IMR-90 (cell line): ENCODE measurements around the gene WDR27. TPM values are rescaled to one million over a fixed set of nuclear protein-coding genes. Genes with fewer than 3 reads are reported as not detected.

Source experiments
- ATAC-seq: fragments of 200-7000 bp; cut with Tn5 transposase; 2 replicates; pipeline ENCODE4 v1.9.1; 2020; ENCODE audit warnings: low read depth, mild to moderate bottlenecking, moderate library complexity
- BruUV-seq: library from RNA; stranded (reverse); fragments of 400-500 nt; replicated peaks from 2 replicates; lab custom pipeline; 2021; lab: Mats Ljungman, UMichigan
- CTCF ChIA-PET: fragments of 300-600 bp; formaldehyde crosslinking; extraction: SDS; loops from one replicate; lab custom pipeline; 2021; ENCODE audit warnings: antibody characterized with exemption; lab: Yijun Ruan, JAX
- POLR2A ChIA-PET: fragments of 300-600 bp; sonication (Branson Sonifier 250); formaldehyde crosslinking; loops from one replicate; lab custom pipeline; 2022; ENCODE audit warnings: antibody characterized with exemption; ENCODE audit not compliant: unreplicated experiment; lab: Charles Lee
- DNase-seq: peaks from one replicate; pipeline ENCODE4 v3.0.0; 2013
- H2AFZ ChIP-seq: replicated peaks from 2 replicates; pipeline ENCODE3; 2013; ENCODE audit warnings: low read length, mild to moderate bottlenecking; ENCODE audit not compliant: poor library complexity
- H2AK5ac ChIP-seq: 2 replicates; pipeline ENCODE4 v1.6.1; 2013; ENCODE audit warnings: low read depth, low read length, inconsistent platforms
- H2AK9ac ChIP-seq: replicated peaks from 2 replicates; pipeline ENCODE3; 2013; ENCODE audit warnings: mild to moderate bottlenecking, low read depth, low read length, moderate library complexity; ENCODE audit not compliant: poor library complexity
- H2BK120ac ChIP-seq: 2 replicates; pipeline ENCODE4 v1.6.1; 2013; ENCODE audit warnings: low read depth, low read length, inconsistent platforms
- H2BK15ac ChIP-seq: 3 replicates; pipeline ENCODE4 v1.6.1; 2013; ENCODE audit warnings: low read depth, low read length, inconsistent platforms
- H2BK20ac ChIP-seq: 2 replicates; pipeline ENCODE4 v1.6.1; 2013; ENCODE audit warnings: low read depth, mild to moderate bottlenecking, inconsistent platforms, low read length, moderate library complexity
- H2BK5ac ChIP-seq: 2 replicates; pipeline ENCODE4 v1.6.1; 2013; ENCODE audit warnings: mild to moderate bottlenecking, low read depth, low read length, inconsistent platforms; ENCODE audit not compliant: poor library complexity, severe bottlenecking
- H3K14ac ChIP-seq: replicated peaks from 2 replicates; pipeline ENCODE4 v1.6.1; 2013; ENCODE audit warnings: low read depth, low read length, inconsistent platforms
- H3K18ac ChIP-seq: 2 replicates; pipeline ENCODE4 v1.6.1; 2013; ENCODE audit warnings: low read depth, low read length, control low read depth
- H3K23ac ChIP-seq: 2 replicates; pipeline ENCODE4 v1.6.1; 2013; ENCODE audit warnings: low read depth, low read length, inconsistent platforms
- H3K27ac ChIP-seq: 2 replicates; pipeline ENCODE4 v1.5.1; 2013; ENCODE audit warnings: mild to moderate bottlenecking, control low read depth, low read length; ENCODE audit not compliant: insufficient read depth
- H3K27me3 ChIP-seq: 2 replicates; pipeline ENCODE4 v1.6.1; 2013; ENCODE audit warnings: low read length; ENCODE audit not compliant: control insufficient read depth, insufficient read depth
- H3K36me3 ChIP-seq: 2 replicates; pipeline ENCODE4 v1.6.1; 2013; ENCODE audit warnings: low read length, mixed read lengths; ENCODE audit not compliant: control insufficient read depth, insufficient read depth
- H3K4ac ChIP-seq: 2 replicates; pipeline ENCODE4 v1.6.1; 2013; ENCODE audit warnings: low read depth, low read length, inconsistent platforms
- H3K4me1 ChIP-seq: 2 replicates; pipeline ENCODE4 v1.6.1; 2013; ENCODE audit warnings: low read length, mixed read lengths; ENCODE audit not compliant: control insufficient read depth, insufficient read depth
- H3K4me2 ChIP-seq: 2 replicates; pipeline ENCODE4 v1.6.1; 2013; ENCODE audit warnings: low read depth, mild to moderate bottlenecking, control low read depth, low read length, moderate library complexity
- H3K4me3 ChIP-seq: 2 replicates; pipeline ENCODE4 v1.5.1; 2013; ENCODE audit warnings: low read depth, mild to moderate bottlenecking, control low read depth, low read length, moderate library complexity; ENCODE audit not compliant: insufficient read depth
- H3K56ac ChIP-seq: 2 replicates; pipeline ENCODE4 v1.6.1; 2013; ENCODE audit warnings: low read length, inconsistent platforms; ENCODE audit not compliant: insufficient read depth; ENCODE audit errors: extremely low read depth
- H3K79me1 ChIP-seq, 2 experiments: 2 replicates each; pipeline ENCODE4 v1.6.1; 2013; ENCODE audit warnings: low read length in 2 of 2, inconsistent platforms in 1 of 2, low read depth in 1 of 2
- H3K9ac ChIP-seq: 2 replicates; pipeline ENCODE4 v1.6.1; 2013; ENCODE audit warnings: low read depth, low read length, control low read depth
- H3K9me1 ChIP-seq: 2 replicates; pipeline ENCODE4 v1.6.1; 2013; ENCODE audit warnings: low read length, inconsistent platforms; ENCODE audit not compliant: insufficient read depth
- H3K9me3 ChIP-seq: 2 replicates; pipeline ENCODE4 v1.6.1; 2013; ENCODE audit warnings: low read length; ENCODE audit not compliant: control insufficient read depth, insufficient read depth
- H4K20me1 ChIP-seq: 2 replicates; pipeline ENCODE4 v1.6.1; 2013; ENCODE audit warnings: low read length, inconsistent platforms; ENCODE audit not compliant: insufficient read depth
- H4K5ac ChIP-seq: 2 replicates; pipeline ENCODE4 v1.6.1; 2013; ENCODE audit warnings: mild to moderate bottlenecking, low read depth, low read length, control low read depth
- H4K8ac ChIP-seq, 2 experiments: 2 replicates each; pipeline ENCODE4 v1.6.1; 2013; ENCODE audit warnings: low read depth in 2 of 2, low read length in 2 of 2, control low read depth in 1 of 2, inconsistent platforms in 1 of 2
- H4K91ac ChIP-seq: 2 replicates; pipeline ENCODE4 v1.6.1; 2013; ENCODE audit warnings: low read depth, low read length, inconsistent platforms; ENCODE audit not compliant: insufficient read depth
- BHLHE40 ChIP-seq: fragments of 150-350 bp; IDR thresholded peaks from 2 replicates; pipeline ENCODE4 v1.6.1; 2016; ENCODE audit warnings: mild to moderate bottlenecking, low read depth, low read length
- CEBPB ChIP-seq: IDR thresholded peaks from 2 replicates; pipeline ENCODE4 v1.6.1; 2012; ENCODE audit warnings: low read depth, low read length, improper control_type of control experiment
- CHD1 ChIP-seq: IDR thresholded peaks from 2 replicates; pipeline ENCODE4 v1.6.1; 2012; ENCODE audit warnings: low read depth, low read length, improper control_type of control experiment
- CTCF ChIP-seq: conservative IDR thresholded peaks from 2 replicates; pipeline ENCODE4 v1.5.1; 2012; ENCODE audit warnings: mild to moderate bottlenecking, low read depth, low read length, improper control_type of control experiment
- ELK1 ChIP-seq: fragments of 150-350 bp; IDR thresholded peaks from 2 replicates; pipeline ENCODE4 v1.6.1; 2016; ENCODE audit warnings: low read depth, mild to moderate bottlenecking, low read length, moderate library complexity, borderline replicate concordance
- FOS ChIP-seq: fragments of 150-350 bp; IDR thresholded peaks from 2 replicates; pipeline ENCODE4 v1.6.1; 2016; ENCODE audit warnings: low read depth, low read length
- MAFK ChIP-seq: IDR thresholded peaks from 2 replicates; pipeline ENCODE4 v1.6.1; 2012; ENCODE audit warnings: low read depth, low read length, improper control_type of control experiment
- MAZ ChIP-seq: IDR thresholded peaks from 2 replicates; pipeline ENCODE4 v1.6.1; 2012; ENCODE audit warnings: low read depth, mild to moderate bottlenecking, low read length, improper control_type of control experiment, moderate library complexity, borderline replicate concordance
- MXI1 ChIP-seq: IDR thresholded peaks from 2 replicates; pipeline ENCODE4 v1.6.1; 2012; ENCODE audit warnings: low read depth, mild to moderate bottlenecking, low read length, moderate library complexity, borderline replicate concordance
- NFE2L2 ChIP-seq: fragments of 150-350 bp; IDR thresholded peaks from 2 replicates; pipeline ENCODE4 v1.6.1; 2016; ENCODE audit warnings: low read depth, mild to moderate bottlenecking, low read length
- POLR2A ChIP-seq: IDR thresholded peaks from 2 replicates; pipeline ENCODE4 v1.6.1; 2012; ENCODE audit warnings: mild to moderate bottlenecking, low read depth, low read length
- RAD21 ChIP-seq: IDR thresholded peaks from 2 replicates; pipeline ENCODE4 v1.6.1; 2012; ENCODE audit warnings: low read length, improper control_type of control experiment
- RCOR1 ChIP-seq: IDR thresholded peaks from 2 replicates; pipeline ENCODE4 v1.6.1; 2012; ENCODE audit warnings: mild to moderate bottlenecking, low read length, improper control_type of control experiment; ENCODE audit not compliant: insufficient replicate concordance
- RFX5 ChIP-seq: IDR thresholded peaks from 2 replicates; pipeline ENCODE4 v1.8.0; 2012; ENCODE audit warnings: low read depth, mild to moderate bottlenecking, low read length, moderate library complexity
- SMC3 ChIP-seq: fragments of 150-350 bp; IDR thresholded peaks from 2 replicates; pipeline ENCODE4 v1.6.1; 2016; ENCODE audit warnings: low read depth, mild to moderate bottlenecking, antibody characterized with exemption, low read length, moderate library complexity
- WGBS, 2 experiments: methylation state at CpG; one replicate each; pipeline versions ENCODE4 v1.1.5 to v1.1.7; 2013; ENCODE audit warnings: missing lambda C conversion rate in 2 of 2; ENCODE audit not compliant: insufficient read length in 1 of 2; ENCODE audit errors: extremely low coverage in 2 of 2; 5-methylcytosine and 5-hydroxymethylcytosine counted together
- dilution Hi-C: fragments of 300-500 bp; cut with HindIII; formaldehyde crosslinking; loops from one replicate; pipeline ENCODE4 v1.14.3; 2018; ENCODE audit warnings: low sequenced_read_pairs; ENCODE audit not compliant: unreplicated experiment
- in situ Hi-C: fragments of 300-500 bp; cut with MboI; formaldehyde crosslinking; loops from 3 replicates; pipeline ENCODE4 v1.14.3; 2019; ENCODE audit warnings: low sequenced_read_pairs, inconsistent platforms, mixed read lengths
- intact Hi-C: fragments of 100-400 bp; cut with micrococcal nuclease; formaldehyde crosslinking; loops from 2 replicates; pipeline ENCODE4 v1.10.0; 2022
- polyA plus RNA-seq, 3 experiments: library from polyadenylated mRNA; depleted of rRNA; stranded (reverse); fragments of >200 nt; gene quantifications; 2 replicates each; pipeline ENCODE4 v1.2.3, GENCODE V29; 2012; ENCODE audit warnings: low replicate concordance in 1 of 3
- total RNA-seq: library from RNA; depleted of rRNA; stranded (reverse); fragments of >200 nt; gene quantifications from 2 replicates; pipeline ENCODE4 v1.2.3, GENCODE V29; 2012
- TF ChIP-seq, protein P1 (sequence below): fragments of 150-350 bp; IDR thresholded peaks from 2 replicates; pipeline ENCODE4 v1.6.1; 2017; ENCODE audit warnings: mild to moderate bottlenecking, antibody characterized with exemption, low read length, low read depth

The WDR27 gene
- total and polyA plus RNA-seq, 2 of the 4 experiments (the other 2 are of a cell fraction), result 7.0 to 18.5 TPM

- H3K27me3 ChIP-seq, result no peaks in the 10 kb centered on the region
- H4K5ac ChIP-seq, result no peak overlapping the region
- no peak overlapping the region for H2AK5ac ChIP-seq
- no peak overlapping the region for H3K18ac ChIP-seq
- H4K8ac ChIP-seq, result no peak overlapping the region
- ChIA-PET POLR2A (no interaction called here), CTCF (no interaction called here)
- ATAC-seq (no peak), DNase-seq (no peak)
- in situ Hi-C loops (no loop called here), intact Hi-C loops (no loop called here), dilution Hi-C loops (no loop called here)
- H3K4me1 ChIP-seq, result peaks cover 12% of the 10 kb centered on the region
- no peak overlapping the region for H2BK120ac ChIP-seq
- H3K4me2 ChIP-seq, result no peak overlapping the region
- H2BK5ac ChIP-seq, result no peak overlapping the region
- peaks cover 33% of the 10 kb centered on the region for H3K36me3 ChIP-seq
- no peak overlapping the region for H3K14ac ChIP-seq
- no peak overlapping the region for H4K91ac ChIP-seq
- H2AFZ ChIP-seq, result no peak overlapping the region
- H4K20me1 ChIP-seq, result no peaks in the 10 kb centered on the region
- H3K23ac ChIP-seq, result no peak overlapping the region
- H3K4me3 ChIP-seq, result no peak overlapping the region
- BruUV-seq, result no TSS peak
- no peak overlapping the region for H2BK15ac ChIP-seq
- no peak overlapping the region for H2BK20ac ChIP-seq
- 92% methylated on average over 11 of the region's 11 CpGs; no CpG with 5 or more reads in 1 of the 2 experiments for whole genome bisulfite sequencing, 2 experiments
- no peak overlapping the region for H2AK9ac ChIP-seq
- no peak overlapping the region; the same call in 1 of the 2 replicates for H3K4ac ChIP-seq
- H3K9ac ChIP-seq, result no peak overlapping the region
- no peaks in the 10 kb centered on the region; the same call in 1 of the 2 replicates for H3K9me3 ChIP-seq
- no peak overlapping the region for H3K27ac ChIP-seq
- H3K79me1 ChIP-seq, result peaks cover 0 to 4% of the 10 kb centered on the region in 2 experiments; a peak in 1 of 4 replicates
- TF ChIP-seq POLR2A (no peak), RFX5 (no peak), CHD1 (no peak), RCOR1 (no peak), FOS (no peak), SMC3 (no peak), CTCF (no peak), MAFK (no peak), ELK1 (no peak), MAZ (no peak), NFE2L2 (no peak), RAD21 (no peak), MXI1 (no peak), CEBPB (no peak), BHLHE40 (no peak)
- TF ChIP-seq, protein P1, sequence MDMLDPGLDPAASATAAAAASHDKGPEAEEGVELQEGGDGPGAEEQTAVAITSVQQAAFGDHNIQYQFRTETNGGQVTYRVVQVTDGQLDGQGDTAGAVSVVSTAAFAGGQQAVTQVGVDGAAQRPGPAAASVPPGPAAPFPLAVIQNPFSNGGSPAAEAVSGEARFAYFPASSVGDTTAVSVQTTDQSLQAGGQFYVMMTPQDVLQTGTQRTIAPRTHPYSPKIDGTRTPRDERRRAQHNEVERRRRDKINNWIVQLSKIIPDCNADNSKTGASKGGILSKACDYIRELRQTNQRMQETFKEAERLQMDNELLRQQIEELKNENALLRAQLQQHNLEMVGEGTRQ, result no peak
- peaks cover 15% of the 10 kb centered on the region for H3K9me1 ChIP-seq
- no peak overlapping the region for H3K56ac ChIP-seq
Observed at GRCh38 chr6:169624785-169625184, 77.0 kb downstream of the WDR27 start.
